Nephron progenitor cell (in vitro differentiated cells): ENCODE measurements around the gene FAM229B.
"Not testable (repeated sequence)": the region's sequence is repeated elsewhere in the genome, so short reads cannot be mapped to it uniquely, and the experiment has no call there.

ENCODE experiments used
- DNase-seq: peaks from one replicate; pipeline ENCODE4 v3.0.0; 2021
- H3K27ac Mint-ChIP-seq: 2 replicates; pipeline ENCODE4 v1.8.0; 2021; ENCODE audit warnings: mild to moderate bottlenecking, moderate library complexity, mixed read lengths
- H3K27me3 Mint-ChIP-seq: 2 replicates; pipeline ENCODE4 v1.8.0; 2021; ENCODE audit warnings: mild to moderate bottlenecking, low read depth, mixed read lengths; ENCODE audit not compliant: poor library complexity
- H3K36me3 Mint-ChIP-seq: 2 replicates; pipeline ENCODE4 v1.8.0; 2021; ENCODE audit warnings: low read depth, mixed read lengths
- H3K4me1 Mint-ChIP-seq: 2 replicates; pipeline ENCODE4 v1.8.0; 2021; ENCODE audit warnings: mixed read lengths
- H3K4me3 Mint-ChIP-seq: 2 replicates; pipeline ENCODE4 v1.8.0; 2021; ENCODE audit warnings: mild to moderate bottlenecking, moderate library complexity, mixed read lengths
- H3K9me3 Mint-ChIP-seq: 2 replicates; pipeline ENCODE4 v1.8.0; 2021; ENCODE audit warnings: mild to moderate bottlenecking, moderate library complexity, mixed read lengths
- TF ChIP-seq, protein P1 (sequence below): fragments of 200-600 bp; sonication (generic); IDR thresholded peaks from 2 replicates; pipeline ENCODE4 v1.5.0; 2021; ENCODE audit warnings: antibody characterized with exemption

The FAM229B gene

DNA sequence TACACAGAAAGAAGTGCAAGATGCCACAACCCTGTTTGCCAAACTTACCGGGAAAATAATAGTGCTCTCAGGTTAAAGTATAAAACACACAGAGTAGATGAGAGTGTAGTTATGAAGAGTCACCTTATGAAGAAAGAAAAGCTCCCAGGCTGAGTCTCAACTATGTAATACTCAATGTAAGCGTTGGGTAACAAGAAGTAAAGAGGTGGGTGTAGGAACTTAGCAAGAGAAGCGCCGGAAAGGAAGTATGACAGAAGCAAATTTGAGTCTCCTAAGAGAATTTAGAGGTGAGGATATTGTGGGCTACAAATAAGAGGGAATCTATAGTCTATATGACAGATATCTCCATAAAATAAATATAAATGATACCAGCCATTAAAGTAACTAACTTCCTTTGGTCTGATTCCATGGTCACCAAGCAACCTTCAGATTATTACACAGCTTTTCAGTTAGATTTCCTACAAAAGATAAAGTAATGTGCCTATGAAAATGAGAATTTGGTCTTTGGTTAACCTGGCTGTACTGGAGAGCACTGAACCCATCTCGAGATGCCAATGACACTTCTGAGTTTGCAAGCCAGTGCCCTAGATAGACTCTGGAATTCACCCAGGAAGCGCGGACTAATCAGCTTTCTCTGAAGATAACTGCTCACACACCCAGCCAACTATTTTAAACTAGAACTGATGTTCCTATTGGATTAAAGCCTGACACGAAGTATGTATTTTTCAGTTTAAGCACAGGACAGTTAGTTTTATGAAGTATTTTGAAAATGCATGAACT lies 1.9 kb upstream of the FAM229B start:
- no peak for DNase-seq
- Mint-ChIP-seq H3K27me3 (peaks cover 7% of the 10 kb centered on the region), H3K27ac (no peak overlapping the region), H3K4me3 (peak overlapping the region; percentile 59), H3K4me1 (peaks cover 9% of the 10 kb centered on the region), H3K36me3 (peaks cover 21% of the 10 kb centered on the region), H3K9me3 (no peaks in the 10 kb centered on the region)
- TF ChIP-seq, protein P1, sequence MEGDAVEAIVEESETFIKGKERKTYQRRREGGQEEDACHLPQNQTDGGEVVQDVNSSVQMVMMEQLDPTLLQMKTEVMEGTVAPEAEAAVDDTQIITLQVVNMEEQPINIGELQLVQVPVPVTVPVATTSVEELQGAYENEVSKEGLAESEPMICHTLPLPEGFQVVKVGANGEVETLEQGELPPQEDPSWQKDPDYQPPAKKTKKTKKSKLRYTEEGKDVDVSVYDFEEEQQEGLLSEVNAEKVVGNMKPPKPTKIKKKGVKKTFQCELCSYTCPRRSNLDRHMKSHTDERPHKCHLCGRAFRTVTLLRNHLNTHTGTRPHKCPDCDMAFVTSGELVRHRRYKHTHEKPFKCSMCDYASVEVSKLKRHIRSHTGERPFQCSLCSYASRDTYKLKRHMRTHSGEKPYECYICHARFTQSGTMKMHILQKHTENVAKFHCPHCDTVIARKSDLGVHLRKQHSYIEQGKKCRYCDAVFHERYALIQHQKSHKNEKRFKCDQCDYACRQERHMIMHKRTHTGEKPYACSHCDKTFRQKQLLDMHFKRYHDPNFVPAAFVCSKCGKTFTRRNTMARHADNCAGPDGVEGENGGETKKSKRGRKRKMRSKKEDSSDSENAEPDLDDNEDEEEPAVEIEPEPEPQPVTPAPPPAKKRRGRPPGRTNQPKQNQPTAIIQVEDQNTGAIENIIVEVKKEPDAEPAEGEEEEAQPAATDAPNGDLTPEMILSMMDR = no peak

- H3K27me3 Mint-ChIP-seq = peaks cover 15% of the 10 kb centered on the region
- H3K9me3 Mint-ChIP-seq = no peaks in the 10 kb centered on the region
- no peak overlapping the region for H3K4me3 Mint-ChIP-seq
- peaks cover 21% of the 10 kb centered on the region for H3K36me3 Mint-ChIP-seq
- no peak for DNase-seq
- H3K4me1 Mint-ChIP-seq = peaks cover 9% of the 10 kb centered on the region
- TF ChIP-seq, protein P1 = no peak
- H3K27ac Mint-ChIP-seq = no peak overlapping the region
Observed at GRCh38 chr6:112086744-112087135, 651 bp upstream of the FAM229B start.

DNA sequence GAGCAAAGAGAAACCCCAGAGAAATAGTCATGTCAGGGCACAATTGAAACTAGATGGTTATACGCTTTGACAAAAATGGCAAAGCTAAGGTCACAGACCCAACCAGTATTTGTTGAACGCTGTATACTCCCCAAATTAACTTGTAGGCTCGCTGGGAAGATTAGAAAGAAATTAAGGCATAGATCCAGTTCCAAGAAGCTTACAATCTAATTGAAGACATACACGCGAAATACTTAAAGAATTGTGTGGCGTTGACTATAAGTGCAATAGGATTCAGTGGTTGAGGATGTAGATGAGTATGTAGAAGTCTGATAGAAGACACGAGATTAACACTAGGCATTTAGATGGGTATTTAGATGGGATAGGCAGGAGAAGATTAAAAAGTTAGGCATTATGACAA lies 525 bp downstream of the FAM229B start:
- H3K27me3 Mint-ChIP-seq = peaks cover 16% of the 10 kb centered on the region

GRCh38 chr6:112096901-112097300 lies 9.5 kb downstream of the FAM229B start:
- Mint-ChIP-seq H3K9me3 (no peaks in the 10 kb centered on the region), H3K4me3 (no peak overlapping the region), H3K4me1 (no peaks in the 10 kb centered on the region), H3K27ac (no peak overlapping the region), H3K27me3 (no peaks in the 10 kb centered on the region), H3K36me3 (peaks cover 24% of the 10 kb centered on the region)
- TF ChIP-seq, protein P1 = no peak
- DNase-seq = no peak

More for the DNA sequence above, 525 bp downstream of the FAM229B start:
- Mint-ChIP-seq H3K36me3 (peaks cover 17% of the 10 kb centered on the region), H3K4me1 (peaks cover 9% of the 10 kb centered on the region), H3K9me3 (no peaks in the 10 kb centered on the region), H3K27ac (no peak overlapping the region), H3K4me3 (no peak overlapping the region)
- DNase-seq = no peak
- TF ChIP-seq, protein P1 = no peak

GRCh38 chr6:112100561-112100960 lies 13.2 kb downstream of the FAM229B start:
- Mint-ChIP-seq H3K9me3 (peaks cover 10% of the 10 kb centered on the region), H3K4me3 (no peak overlapping the region), H3K36me3 (peaks cover 46% of the 10 kb centered on the region), H3K27me3 (peaks cover 4% of the 10 kb centered on the region), H3K27ac (no peak overlapping the region), H3K4me1 (no peaks in the 10 kb centered on the region)
- no peak for DNase-seq
- TF ChIP-seq, protein P1 = no peak

- Mint-ChIP-seq H3K9me3 (peaks cover 17% of the 10 kb centered on the region), H3K4me1 (peaks cover 12% of the 10 kb centered on the region), H3K36me3 (peaks cover 37% of the 10 kb centered on the region)
- not testable (repeated sequence) for H3K27me3 Mint-ChIP-seq, DNase-seq, H3K4me3 Mint-ChIP-seq, H3K27ac Mint-ChIP-seq
Observed at GRCh38 chr6:112106026-112106425, 18.6 kb downstream of the FAM229B start.
